ENCODE results near the gene XYLT2. TPM values are rescaled to one million over a fixed set of nuclear protein-coding genes. Genes with fewer than 3 reads are reported as not detected.

The XYLT2 gene
- total and polyA plus RNA-seq, 2 of the 13 experiments (the other 11 are each of a cell fraction or from before 2014, with no cell fraction given) = 17.0 to 22.1 TPM

GRCh38 chr17:50345432-50346312 is at the start of gene XYLT2 (continued):
- TF ChIP-seq PAXIP1 (CRISPR knock-in tag; conservative IDR thresholded peaks at IDR 0.05) (no peak), MEIS2 (CRISPR knock-in tag; IDR thresholded peaks at IDR 0.05) (0 out of 2 replicates have a peak, but pooled peaks have one; percentile 27), ZBTB21 (CRISPR knock-in tag; IDR thresholded peaks at IDR 0.05) (no peak), NKX3-1 (CRISPR knock-in tag; IDR thresholded peaks at IDR 0.05) (0 out of 2 replicates have a peak, but pooled peaks have one; percentile 61), ZNF574 (CRISPR knock-in tag; IDR thresholded peaks at IDR 0.05) (peak; percentile 64), TMF1 (CRISPR knock-in tag; IDR thresholded peaks at IDR 0.05; ENCODE audit: low read depth) (no peak), PBX3 (CRISPR knock-in tag; IDR thresholded peaks at IDR 0.05; ENCODE audit: borderline replicate concordance) (no peak), FOXO1 (CRISPR knock-in tag; IDR thresholded peaks at IDR 0.05) (no peak), ZBTB2 (CRISPR knock-in tag; IDR thresholded peaks at IDR 0.05; ENCODE audit: low read depth) (no peak), ZBTB3 (CRISPR knock-in tag; IDR thresholded peaks at IDR 0.05; ENCODE audit: borderline replicate concordance, low read depth) (no peak), RXRA (CRISPR knock-in tag; IDR thresholded peaks at IDR 0.05) (no peak; the same call in 1 of the 2 replicates), ZNF720 (CRISPR knock-in tag; IDR thresholded peaks at IDR 0.05) (no peak), ZEB1 (IDR thresholded peaks at IDR 0.05; ENCODE audit: insufficient replicate concordance, low read depth) (no peak), RAD21 (CRISPR knock-in tag; IDR thresholded peaks at IDR 0.05) (no peak; the same call in 1 of the 2 replicates), EEA1 (CRISPR knock-in tag; IDR thresholded peaks at IDR 0.05; ENCODE audit: borderline replicate concordance) (0 out of 2 replicates have a peak, but pooled peaks have one; percentile 18), ZBTB37 (CRISPR knock-in tag; IDR thresholded peaks at IDR 0.05) (no peak), ZNF747 (CRISPR knock-in tag; IDR thresholded peaks at IDR 0.05; ENCODE audit: borderline replicate concordance) (no peak), HIVEP1 (CRISPR knock-in tag; IDR thresholded peaks at IDR 0.05) (no peak; the same call in 1 of the 2 replicates)

Data from HepG2 (cell line).